ENCODE measurements around the gene GNA15.

DNA sequence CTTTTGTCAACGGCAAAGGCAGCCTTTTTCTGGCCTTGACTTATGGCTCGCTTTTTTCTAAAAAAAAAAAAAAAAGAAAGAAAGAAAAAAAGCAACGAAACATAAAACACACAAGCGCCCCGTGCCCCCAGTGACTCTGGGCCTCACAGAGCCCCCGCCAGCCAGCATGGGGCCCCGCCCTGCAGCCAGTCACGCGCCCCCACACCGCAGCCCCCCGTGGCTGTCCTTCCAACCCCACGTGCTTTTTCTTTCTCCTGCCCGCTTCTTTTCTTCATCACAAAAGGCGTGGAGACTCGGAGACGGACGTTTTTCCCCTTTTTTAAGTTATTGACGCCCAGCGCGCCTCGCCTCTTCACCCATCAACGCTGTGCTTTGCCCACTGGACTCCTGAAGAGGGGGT is 14.4 kb upstream of the GNA15 start:
- TF ChIP-seq, protein P1, sequence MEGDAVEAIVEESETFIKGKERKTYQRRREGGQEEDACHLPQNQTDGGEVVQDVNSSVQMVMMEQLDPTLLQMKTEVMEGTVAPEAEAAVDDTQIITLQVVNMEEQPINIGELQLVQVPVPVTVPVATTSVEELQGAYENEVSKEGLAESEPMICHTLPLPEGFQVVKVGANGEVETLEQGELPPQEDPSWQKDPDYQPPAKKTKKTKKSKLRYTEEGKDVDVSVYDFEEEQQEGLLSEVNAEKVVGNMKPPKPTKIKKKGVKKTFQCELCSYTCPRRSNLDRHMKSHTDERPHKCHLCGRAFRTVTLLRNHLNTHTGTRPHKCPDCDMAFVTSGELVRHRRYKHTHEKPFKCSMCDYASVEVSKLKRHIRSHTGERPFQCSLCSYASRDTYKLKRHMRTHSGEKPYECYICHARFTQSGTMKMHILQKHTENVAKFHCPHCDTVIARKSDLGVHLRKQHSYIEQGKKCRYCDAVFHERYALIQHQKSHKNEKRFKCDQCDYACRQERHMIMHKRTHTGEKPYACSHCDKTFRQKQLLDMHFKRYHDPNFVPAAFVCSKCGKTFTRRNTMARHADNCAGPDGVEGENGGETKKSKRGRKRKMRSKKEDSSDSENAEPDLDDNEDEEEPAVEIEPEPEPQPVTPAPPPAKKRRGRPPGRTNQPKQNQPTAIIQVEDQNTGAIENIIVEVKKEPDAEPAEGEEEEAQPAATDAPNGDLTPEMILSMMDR (IDR thresholded peaks at IDR 0.05) = no peak
- TF ChIP-seq POLR2A (IDR thresholded peaks at IDR 0.05) = no peak
